WTC11 (cell line): Measurements from ENCODE around the gene CDHR5. TPM values are rescaled to one million over a fixed set of nuclear protein-coding genes. Genes with fewer than 3 reads are reported as not detected.

Experiments
- ATAC-seq: fragments of 200-7000 bp; cut with Tn5 transposase; 2 replicates; pipeline ENCODE4 v1.10.0; 2021; ENCODE audit warnings: mild to moderate bottlenecking, moderate library complexity
- CTCF ChIA-PET: fragments of 300-600 bp; sonication (Branson Sonifier 250); formaldehyde crosslinking; loops from one replicate; lab custom pipeline; 2021; ENCODE audit warnings: antibody characterized with exemption; lab: Charles Lee
- POLR2A ChIA-PET: fragments of 350-600 bp; sonication (Branson Sonifier 250); formaldehyde crosslinking; loops from one replicate; lab custom pipeline; 2021; ENCODE audit warnings: antibody characterized with exemption; lab: Charles Lee
- DNase-seq: peaks from one replicate; pipeline ENCODE4 v3.0.0; 2021; ENCODE audit warnings: low spot score
- H3K27ac Mint-ChIP-seq: 2 replicates; pipeline ENCODE4 v1.8.0; 2021; ENCODE audit warnings: mixed read lengths
- H3K27me3 Mint-ChIP-seq: 2 replicates; pipeline ENCODE4 v1.8.0; 2021; ENCODE audit warnings: low read depth, mild to moderate bottlenecking, moderate library complexity, mixed read lengths
- H3K36me3 Mint-ChIP-seq: 2 replicates; pipeline ENCODE4 v1.8.0; 2021; ENCODE audit warnings: mixed read lengths
- H3K4me1 Mint-ChIP-seq: 2 replicates; pipeline ENCODE4 v1.8.0; 2022; ENCODE audit warnings: mixed read lengths
- H3K4me3 Mint-ChIP-seq: 2 replicates; pipeline ENCODE4 v1.8.0; 2021; ENCODE audit warnings: mild to moderate bottlenecking, moderate library complexity, mixed read lengths
- H3K9me3 Mint-ChIP-seq: 2 replicates; pipeline ENCODE4 v1.8.0; 2021; ENCODE audit warnings: mixed read lengths
- CREB1 ChIP-seq: sonication (generic); formaldehyde crosslinking; IDR thresholded peaks from 2 replicates; pipeline ENCODE4 v1.8.0; 2023; ENCODE audit warnings: mild to moderate bottlenecking, missing genetic modification reagents
- ESRRA ChIP-seq: sonication (generic); formaldehyde crosslinking; IDR thresholded peaks from 2 replicates; pipeline ENCODE4 v1.8.1; 2022; ENCODE audit warnings: mild to moderate bottlenecking, missing genetic modification reagents, borderline replicate concordance
- FOXP1 ChIP-seq: sonication (generic); formaldehyde crosslinking; IDR thresholded peaks from 2 replicates; pipeline ENCODE4 v1.8.0; 2022; ENCODE audit warnings: missing genetic modification reagents, mild to moderate bottlenecking, moderate library complexity, borderline replicate concordance
- FOXP4 ChIP-seq: sonication (generic); formaldehyde crosslinking; IDR thresholded peaks from 2 replicates; pipeline ENCODE4 v1.8.0; 2022; ENCODE audit warnings: mild to moderate bottlenecking, missing genetic modification reagents
- GABPB1 ChIP-seq: sonication (generic); formaldehyde crosslinking; IDR thresholded peaks from 2 replicates; pipeline ENCODE4 v1.8.1; 2023; ENCODE audit warnings: mild to moderate bottlenecking, missing genetic modification reagents
- GTF2I ChIP-seq: fragments of 250-450 bp; sonication (Bioruptor Pico); conservative IDR thresholded peaks from 2 replicates; pipeline ENCODE4 v1.4.0; 2021; ENCODE audit warnings: mild to moderate bottlenecking
- HMGA2 ChIP-seq: fragments of 250-450 bp; sonication (Bioruptor Pico); IDR thresholded peaks from 2 replicates; pipeline ENCODE4 v1.4.0; 2021; ENCODE audit warnings: mild to moderate bottlenecking, moderate library complexity
- IRF2 ChIP-seq: sonication (generic); formaldehyde crosslinking; IDR thresholded peaks from 2 replicates; pipeline ENCODE4 v1.8.0; 2022; ENCODE audit warnings: low read depth, missing genetic modification reagents, borderline replicate concordance
- MYBL2 ChIP-seq: sonication (generic); formaldehyde crosslinking; IDR thresholded peaks from 2 replicates; pipeline ENCODE4 v1.8.1; 2023; ENCODE audit warnings: mild to moderate bottlenecking, moderate library complexity, missing genetic modification reagents
- SMAD4 ChIP-seq: sonication (generic); formaldehyde crosslinking; IDR thresholded peaks from 2 replicates; pipeline ENCODE4 v1.8.0; 2022; ENCODE audit warnings: mild to moderate bottlenecking, missing genetic modification reagents
- TEAD1 ChIP-seq: sonication (generic); formaldehyde crosslinking; IDR thresholded peaks from 2 replicates; pipeline ENCODE4 v1.8.0; 2022; ENCODE audit warnings: mild to moderate bottlenecking, missing genetic modification reagents
- TP53 ChIP-seq: sonication (generic); formaldehyde crosslinking; IDR thresholded peaks from 2 replicates; pipeline ENCODE4 v1.8.1; 2023; ENCODE audit warnings: mild to moderate bottlenecking, missing genetic modification reagents
- USF1 ChIP-seq: sonication (generic); formaldehyde crosslinking; IDR thresholded peaks from 2 replicates; pipeline ENCODE4 v1.8.0; 2022; ENCODE audit warnings: mild to moderate bottlenecking, missing genetic modification reagents
- ZBTB43 ChIP-seq: sonication (generic); formaldehyde crosslinking; IDR thresholded peaks from 2 replicates; pipeline ENCODE4 v1.8.1; 2023; ENCODE audit warnings: mild to moderate bottlenecking, missing genetic modification reagents
- ZSCAN18 ChIP-seq: fragments of 250-450 bp; sonication (Bioruptor Pico); IDR thresholded peaks from 2 replicates; pipeline ENCODE4 v2.1.2; 2022; ENCODE audit warnings: mild to moderate bottlenecking, moderate library complexity
- total RNA-seq: library from RNA; stranded (reverse); gene quantifications from 3 replicates; pipeline ENCODE4 v1.2.3, GENCODE V29; 2021
- TF ChIP-seq, protein P1 (sequence below): sonication (generic); formaldehyde crosslinking; IDR thresholded peaks from 2 replicates; pipeline ENCODE4 v1.8.1; 2022; ENCODE audit warnings: missing genetic modification reagents, borderline replicate concordance
- TF ChIP-seq, protein P2 (sequence below): sonication (generic); formaldehyde crosslinking; IDR thresholded peaks from 2 replicates; pipeline ENCODE4 v1.8.0; 2023; ENCODE audit warnings: missing genetic modification reagents

The CDHR5 gene
- total RNA-seq, 1 experiment from 2014 or later: 0.26 TPM

- TF ChIP-seq GABPB1 (no peak), ESRRA (CRISPR knock-in tag) (no peak), ZBTB43 (CRISPR knock-in tag) (no peak), FOXP1 (no peak), IRF2 (CRISPR knock-in tag) (no peak), ZSCAN18 (no peak), TEAD1 (CRISPR knock-in tag) (no peak), GTF2I (CRISPR knock-in tag) (no peak), FOXP4 (CRISPR knock-in tag) (no peak), CREB1 (CRISPR knock-in tag) (no peak), HMGA2 (CRISPR knock-in tag) (no peak)
- TF ChIP-seq, protein P1, sequence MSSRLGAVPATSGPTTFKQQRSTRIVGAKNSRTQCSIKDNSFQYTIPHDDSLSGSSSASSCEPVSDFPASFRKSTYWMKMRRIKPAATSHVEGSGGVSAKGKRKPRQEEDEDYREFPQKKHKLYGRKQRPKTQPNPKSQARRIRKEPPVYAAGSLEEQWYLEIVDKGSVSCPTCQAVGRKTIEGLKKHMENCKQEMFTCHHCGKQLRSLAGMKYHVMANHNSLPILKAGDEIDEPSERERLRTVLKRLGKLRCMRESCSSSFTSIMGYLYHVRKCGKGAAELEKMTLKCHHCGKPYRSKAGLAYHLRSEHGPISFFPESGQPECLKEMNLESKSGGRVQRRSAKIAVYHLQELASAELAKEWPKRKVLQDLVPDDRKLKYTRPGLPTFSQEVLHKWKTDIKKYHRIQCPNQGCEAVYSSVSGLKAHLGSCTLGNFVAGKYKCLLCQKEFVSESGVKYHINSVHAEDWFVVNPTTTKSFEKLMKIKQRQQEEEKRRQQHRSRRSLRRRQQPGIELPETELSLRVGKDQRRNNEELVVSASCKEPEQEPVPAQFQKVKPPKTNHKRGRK: no peak
- H3K27ac Mint-ChIP-seq: no peak overlapping the region
- H3K9me3 Mint-ChIP-seq: no peaks in the 10 kb centered on the region
- H3K4me3 Mint-ChIP-seq: no peak overlapping the region
- no peaks in the 10 kb centered on the region for H3K27me3 Mint-ChIP-seq
- no peak for DNase-seq
- 0 out of 2 replicates have a peak, but pooled peaks cover 4% of the 10 kb centered on the region for H3K4me1 Mint-ChIP-seq
- ChIA-PET CTCF (interaction anchor here (1.0 kb wide), 1 partner anchor 168 kb away, joined by 4 read pairs; the partner anchor contains the start of gene GATD1), POLR2A (no interaction called here)
- no peak for ATAC-seq
- H3K36me3 Mint-ChIP-seq: peaks cover 34% of the 10 kb centered on the region
These were observed 15.9 kb downstream of the CDHR5 start for GRCh38 chr11:608791-609251.

GRCh38 chr11:607971-608659 is 16.6 kb downstream of the CDHR5 start:
- H3K4me1 Mint-ChIP-seq: 0 out of 2 replicates have a peak, but pooled peaks cover 4% of the 10 kb centered on the region
- H3K9me3 Mint-ChIP-seq: no peaks in the 10 kb centered on the region
- no peaks in the 10 kb centered on the region for H3K27me3 Mint-ChIP-seq
- ATAC-seq (no peak), DNase-seq (no peak)
- TF ChIP-seq HMGA2 (CRISPR knock-in tag): no peak
- no peak for TF ChIP-seq SMAD4 (CRISPR knock-in tag)
- no peak for TF ChIP-seq TP53 (CRISPR knock-in tag)
- no peak for TF ChIP-seq MYBL2 (CRISPR knock-in tag)
- TF ChIP-seq, protein P2, sequence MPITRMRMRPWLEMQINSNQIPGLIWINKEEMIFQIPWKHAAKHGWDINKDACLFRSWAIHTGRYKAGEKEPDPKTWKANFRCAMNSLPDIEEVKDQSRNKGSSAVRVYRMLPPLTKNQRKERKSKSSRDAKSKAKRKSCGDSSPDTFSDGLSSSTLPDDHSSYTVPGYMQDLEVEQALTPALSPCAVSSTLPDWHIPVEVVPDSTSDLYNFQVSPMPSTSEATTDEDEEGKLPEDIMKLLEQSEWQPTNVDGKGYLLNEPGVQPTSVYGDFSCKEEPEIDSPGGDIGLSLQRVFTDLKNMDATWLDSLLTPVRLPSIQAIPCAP (CRISPR knock-in tag): no peak
- TF ChIP-seq USF1 (CRISPR knock-in tag): no peak
- no peak overlapping the region for H3K27ac Mint-ChIP-seq
- ChIA-PET POLR2A (no interaction called here), CTCF (interaction anchor here (1.0 kb wide), 1 partner anchor 169 kb away, joined by 4 read pairs; the partner anchor contains the start of gene GATD1)
- H3K36me3 Mint-ChIP-seq: peaks cover 38% of the 10 kb centered on the region
- H3K4me3 Mint-ChIP-seq: no peak overlapping the region
